Keratinocyte (primary cell): Measurements from ENCODE around the gene CNOT6. TPM values are rescaled to one million over a fixed set of nuclear protein-coding genes. Genes with fewer than 3 reads are reported as not detected.

ENCODE experiments used
- DNase-seq: peaks from one replicate; pipeline ENCODE4 v3.0.0-alpha.2; 2011; ENCODE audit warnings: low read depth, missing footprints, low spot score
- FAIRE-seq: peaks from 2 replicates; lab custom pipeline; 2011; peaks lifted over from hg19 to GRCh38; lab: Jason Lieb, UNC
- H2AFZ ChIP-seq: 2 replicates; pipeline ENCODE4 v1.6.0; 2012; ENCODE audit warnings: low read length, control low read depth, inconsistent platforms; ENCODE audit not compliant: control insufficient read depth
- H3K27ac ChIP-seq: 2 replicates; pipeline ENCODE4 v1.5.1; 2011; ENCODE audit warnings: low read length; ENCODE audit not compliant: control insufficient read depth, insufficient read depth
- H3K27me3 ChIP-seq: 3 replicates; pipeline ENCODE4 v1.6.0; 2011; ENCODE audit warnings: low read length; ENCODE audit not compliant: control insufficient read depth, insufficient read depth; ENCODE audit errors: extremely low read depth
- H3K36me3 ChIP-seq, 2 experiments: 2 replicates in 1 of 2; 3 replicates in 1 of 2; pipeline ENCODE4 v1.5.1; 2011; ENCODE audit warnings: low read length in 2 of 2, mild to moderate bottlenecking in 1 of 2; ENCODE audit not compliant: control insufficient read depth in 2 of 2, insufficient read depth in 2 of 2; ENCODE audit errors: extremely low read depth in 1 of 2
- H3K4me1 ChIP-seq: 3 replicates; pipeline ENCODE4 v1.5.1; 2011; ENCODE audit warnings: low read length; ENCODE audit not compliant: control insufficient read depth, insufficient read depth; ENCODE audit errors: extremely low read depth
- H3K4me2 ChIP-seq: 3 replicates; pipeline ENCODE4 v1.6.0; 2011; ENCODE audit warnings: low read depth, low read length; ENCODE audit not compliant: control insufficient read depth, insufficient read depth; ENCODE audit errors: extremely low read depth
- H3K4me3 ChIP-seq, 3 experiments: fragments of 200-600 bp in 1 of 3; sonication (generic) in 1 of 3; 2 replicates in 2 of 3; 3 replicates in 1 of 3; pipeline ENCODE4 v1.5.1; 2011 to 2016; ENCODE audit warnings: low read length in 3 of 3, mild to moderate bottlenecking in 3 of 3, control low read depth in 2 of 3, inconsistent platforms in 1 of 3, low read depth in 1 of 3, mixed read lengths in 1 of 3, mixed run types in 1 of 3, moderate library complexity in 1 of 3; ENCODE audit not compliant: control insufficient read depth in 2 of 3, insufficient read depth in 2 of 3; ENCODE audit errors: extremely low read depth in 1 of 3
- H3K79me2 ChIP-seq: 2 replicates; pipeline ENCODE4 v1.6.0; 2012; ENCODE audit warnings: low read length; ENCODE audit not compliant: control insufficient read depth, insufficient read depth
- H3K9ac ChIP-seq: 3 replicates; pipeline ENCODE4 v1.6.0; 2011; ENCODE audit warnings: low read length; ENCODE audit not compliant: control insufficient read depth, insufficient read depth; ENCODE audit errors: extremely low read depth
- H3K9me1 ChIP-seq: 3 replicates; pipeline ENCODE4 v1.6.0; 2011; ENCODE audit warnings: low read length; ENCODE audit not compliant: control insufficient read depth, insufficient read depth; ENCODE audit errors: extremely low read depth
- H3K9me3 ChIP-seq: 2 replicates; pipeline ENCODE4 v1.5.1; 2012; ENCODE audit warnings: low read depth, low read length; ENCODE audit not compliant: control insufficient read depth
- H4K20me1 ChIP-seq: 3 replicates; pipeline ENCODE4 v1.6.0; 2011; ENCODE audit warnings: low read length; ENCODE audit not compliant: control insufficient read depth, insufficient read depth; ENCODE audit errors: extremely low read depth
- EZH2 ChIP-seq: IDR thresholded peaks from one replicate; pipeline ENCODE4 v1.6.1; 2012; ENCODE audit warnings: inconsistent platforms, mild to moderate bottlenecking, low read length, moderate library complexity
- dilution Hi-C: fragments of 300-500 bp; cut with MboI; formaldehyde crosslinking; loops from one replicate; pipeline ENCODE4 v1.7.0; 2020; ENCODE audit warnings: low sequenced_read_pairs; ENCODE audit not compliant: extremely low pct_ligation_motif_present
- polyA plus RNA-seq, 5 experiments: library from polyadenylated mRNA; depleted of rRNA in 3 of 5; stranded (reverse) in 3 of 5; stranded (forward) in 1 of 5; unstranded in 1 of 5; fragments of >200 nt; gene quantifications; 1 replicate in 1 of 5; 2 replicates in 3 of 5; 3 replicates in 1 of 5; pipeline versions ENCODE4 v1.2.1 to v1.2.3, GENCODE V29; 2011 to 2012; ENCODE audit warnings: missing spikeins in 2 of 5, low read depth in 1 of 5, low replicate concordance in 1 of 5
- TF ChIP-seq, protein P1 (sequence below), 3 experiments: IDR thresholded peaks in 1 of 3; conservative IDR thresholded peaks in 1 of 3; optimal IDR thresholded peaks in 1 of 3; 2 replicates in 2 of 3; 3 replicates in 1 of 3; pipeline versions ENCODE3 to v1.5.1; 2011; ENCODE audit warnings: low read length in 3 of 3, mild to moderate bottlenecking in 3 of 3, moderate library complexity in 2 of 3, control low read depth in 1 of 3, inconsistent platforms in 1 of 3; ENCODE audit not compliant: insufficient read depth in 2 of 3; ENCODE audit errors: extremely low read depth in 1 of 3

CNOT6 gene
- polyA plus RNA-seq, 1 donor (not counting 4 experiments of a cell fraction or from before 2014, with no cell fraction given) = 29.7 TPM

DNA sequence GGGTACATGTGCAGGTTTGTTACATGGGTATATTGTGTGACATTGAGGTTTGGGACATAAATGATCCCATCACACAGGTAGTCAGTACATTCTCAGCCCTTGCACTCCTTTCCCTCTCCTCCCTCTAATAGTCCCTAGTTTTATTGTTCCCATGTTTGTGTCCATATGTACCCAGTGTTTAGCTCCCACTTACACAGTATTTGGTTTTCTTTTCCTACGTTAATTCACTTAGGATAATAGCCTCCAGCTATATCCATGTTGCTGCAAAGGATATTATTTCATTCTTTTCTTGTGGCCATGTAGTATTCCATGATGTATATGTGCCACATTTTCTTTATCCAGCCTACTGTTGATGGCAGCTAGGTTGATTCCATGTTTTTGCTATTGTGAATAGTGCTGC lies 27.4 kb downstream of the CNOT6 start:
- H3K27ac ChIP-seq = peak overlapping the region; percentile 36

DNA sequence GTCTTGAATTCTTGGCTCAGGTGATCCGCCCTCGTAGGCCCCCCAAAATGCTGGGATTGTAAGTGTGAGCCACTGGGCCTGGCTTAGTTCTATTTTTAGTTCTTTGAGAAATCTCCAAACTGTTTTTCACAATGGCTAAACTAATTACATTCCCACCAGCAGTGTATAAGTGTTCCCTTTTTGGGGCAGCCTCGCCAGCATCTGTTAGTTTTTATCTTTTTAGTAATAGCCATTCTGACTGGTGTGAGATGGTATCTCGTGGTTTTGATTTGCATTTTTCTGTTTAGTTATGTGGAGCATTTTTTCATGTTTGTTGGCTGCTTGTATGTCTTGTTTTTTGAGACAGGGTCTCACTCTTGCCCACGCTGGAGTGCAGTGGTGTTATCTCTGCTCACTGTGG lies 28.2 kb downstream of the CNOT6 start:
- Histone ChIP-seq H3K27me3 (no peaks in the 10 kb centered on the region), H3K9me1 (no peaks in the 10 kb centered on the region), H3K4me3 (no peak overlapping the region), H3K36me3 (no peaks in the 10 kb centered on the region), H3K4me2 (no peak overlapping the region), H3K4me1 (peaks cover 17% of the 10 kb centered on the region), H4K20me1 (peaks cover 6% of the 10 kb centered on the region), H3K79me2 (peaks cover 93% of the 10 kb centered on the region), H3K9me3 (no peaks in the 10 kb centered on the region), H3K27ac (no peak overlapping the region), H2AFZ (no peak overlapping the region), H3K9ac (no peak overlapping the region)
- dilution Hi-C loops = no loop called here
- DNase-seq = no peak
- FAIRE-seq = no peak
- TF ChIP-seq, protein P1, sequence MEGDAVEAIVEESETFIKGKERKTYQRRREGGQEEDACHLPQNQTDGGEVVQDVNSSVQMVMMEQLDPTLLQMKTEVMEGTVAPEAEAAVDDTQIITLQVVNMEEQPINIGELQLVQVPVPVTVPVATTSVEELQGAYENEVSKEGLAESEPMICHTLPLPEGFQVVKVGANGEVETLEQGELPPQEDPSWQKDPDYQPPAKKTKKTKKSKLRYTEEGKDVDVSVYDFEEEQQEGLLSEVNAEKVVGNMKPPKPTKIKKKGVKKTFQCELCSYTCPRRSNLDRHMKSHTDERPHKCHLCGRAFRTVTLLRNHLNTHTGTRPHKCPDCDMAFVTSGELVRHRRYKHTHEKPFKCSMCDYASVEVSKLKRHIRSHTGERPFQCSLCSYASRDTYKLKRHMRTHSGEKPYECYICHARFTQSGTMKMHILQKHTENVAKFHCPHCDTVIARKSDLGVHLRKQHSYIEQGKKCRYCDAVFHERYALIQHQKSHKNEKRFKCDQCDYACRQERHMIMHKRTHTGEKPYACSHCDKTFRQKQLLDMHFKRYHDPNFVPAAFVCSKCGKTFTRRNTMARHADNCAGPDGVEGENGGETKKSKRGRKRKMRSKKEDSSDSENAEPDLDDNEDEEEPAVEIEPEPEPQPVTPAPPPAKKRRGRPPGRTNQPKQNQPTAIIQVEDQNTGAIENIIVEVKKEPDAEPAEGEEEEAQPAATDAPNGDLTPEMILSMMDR (optimal IDR thresholded peaks at IDR 0.05 in 1 of 3, IDR thresholded peaks at IDR 0.05 in 1 of 3, conservative IDR thresholded peaks at IDR 0.05 in 1 of 3; ENCODE audit: extremely low read depth in 1 of 3, insufficient read depth in 2 of 3, low read length in 3 of 3) = no peak
- no peak for TF ChIP-seq EZH2

More for the DNA sequence above, 27.4 kb downstream of the CNOT6 start:
- Histone ChIP-seq H3K4me3 (no peak overlapping the region), H3K9me1 (no peaks in the 10 kb centered on the region), H2AFZ (no peak overlapping the region), H3K36me3 (no peaks in the 10 kb centered on the region), H3K27me3 (no peaks in the 10 kb centered on the region), H4K20me1 (peaks cover 5% of the 10 kb centered on the region), H3K9ac (peak overlapping the region; percentile 22), H3K9me3 (no peaks in the 10 kb centered on the region), H3K4me2 (peak overlapping the region; percentile 64), H3K79me2 (peaks cover 92% of the 10 kb centered on the region), H3K4me1 (peaks cover 17% of the 10 kb centered on the region)
- dilution Hi-C loops = no loop called here
- TF ChIP-seq, protein P1 (optimal IDR thresholded peaks at IDR 0.05 in 1 of 3, IDR thresholded peaks at IDR 0.05 in 1 of 3, conservative IDR thresholded peaks at IDR 0.05 in 1 of 3; ENCODE audit: extremely low read depth in 1 of 3, insufficient read depth in 2 of 3, low read length in 3 of 3) = no peak
- no peak for TF ChIP-seq EZH2
- no peak for FAIRE-seq
- DNase-seq = no peak
